GM12891 (cell line): ENCODE results near the gene MFSD6.

Experiments used
- DNase-seq: peaks from one replicate; pipeline ENCODE4 v3.0.0; 2011; ENCODE audit warnings: low spot score; ENCODE audit not compliant: insufficient read length
- FAIRE-seq: peaks from 2 replicates; lab custom pipeline; 2011; peaks lifted over from hg19 to GRCh38; lab: Jason Lieb, UNC
- PAX5 ChIP-seq: IDR thresholded peaks from 2 replicates; pipeline ENCODE4 v1.6.1; 2011; ENCODE audit warnings: low read length, moderate library complexity, mild to moderate bottlenecking; ENCODE audit not compliant: insufficient read depth, severe bottlenecking
- POLR2A ChIP-seq: IDR thresholded peaks from 2 replicates; pipeline ENCODE4 v1.6.1; 2011; ENCODE audit warnings: low read depth, low read length, control low read depth
- POLR2AphosphoS5 ChIP-seq: IDR thresholded peaks from 2 replicates; pipeline ENCODE4 v1.6.1; 2011; ENCODE audit warnings: low read depth, low read length, control low read depth
- POU2F2 ChIP-seq: IDR thresholded peaks from 2 replicates; pipeline ENCODE4 v1.6.1; 2011; ENCODE audit warnings: low read depth, mild to moderate bottlenecking, control low read depth, low read length, moderate library complexity
- SPI1 ChIP-seq: IDR thresholded peaks from 2 replicates; pipeline ENCODE4 v1.6.1; 2011; ENCODE audit warnings: low read depth, low read length, control low read depth
- TAF1 ChIP-seq: IDR thresholded peaks from 2 replicates; pipeline ENCODE4 v1.6.1; 2011; ENCODE audit warnings: low read depth, low read length, control low read depth

Gene MFSD6

GRCh38 chr2:190524928-190525327, 116.8 kb downstream of the MFSD6 start:
- TF ChIP-seq POLR2AphosphoS5 (no peak), SPI1 (no peak), POLR2A (no peak), TAF1 (no peak), PAX5 (no peak), POU2F2 (no peak)
- FAIRE-seq, result no peak
- DNase-seq, result no peak

GRCh38 chr2:190526105-190526750, 118.1 kb downstream of the MFSD6 start:
- DNase-seq (no peak), FAIRE-seq (peak; percentile 61)
- TF ChIP-seq POLR2A (no peak), POLR2AphosphoS5 (no peak), TAF1 (no peak), SPI1 (no peak), PAX5 (no peak), POU2F2 (no peak)

GRCh38 chr2:190527214-190527613, 119.1 kb downstream of the MFSD6 start:
- no peak for FAIRE-seq
- TF ChIP-seq SPI1 (no peak), POLR2A (no peak), TAF1 (no peak), POLR2AphosphoS5 (no peak), POU2F2 (no peak), PAX5 (no peak)
- no peak for DNase-seq

GRCh38 chr2:190527918-190528317, 119.8 kb downstream of the MFSD6 start:
- DNase-seq (no peak), FAIRE-seq (no peak)
- no peak for TF ChIP-seq POLR2AphosphoS5
- TF ChIP-seq POU2F2, result no peak
- no peak for TF ChIP-seq POLR2A
- no peak for TF ChIP-seq TAF1
- TF ChIP-seq PAX5, result no peak
- TF ChIP-seq SPI1, result no peak

GRCh38 chr2:190528521-190529001, 120.4 kb downstream of the MFSD6 start:
- FAIRE-seq (no peak), DNase-seq (no peak)
- peak; percentile 41; the same call in 1 of the 2 replicates for TF ChIP-seq SPI1
- TF ChIP-seq POLR2AphosphoS5, result no peak
- TF ChIP-seq TAF1, result no peak

- peak; percentile 72 for FAIRE-seq
- DNase-seq, result no peak
- TF ChIP-seq POU2F2 (no peak), SPI1 (peak; percentile 19; the same call in 1 of the 2 replicates)
Observed at GRCh38 chr2:190529486-190530247, 121.5 kb downstream of the MFSD6 start.

GRCh38 chr2:190530248-190530900, 122.2 kb downstream of the MFSD6 start:
- TF ChIP-seq SPI1, result no peak
- TF ChIP-seq TAF1, result no peak
- TF ChIP-seq POU2F2, result no peak
- TF ChIP-seq POLR2AphosphoS5, result no peak
- TF ChIP-seq POLR2A, result no peak
- TF ChIP-seq PAX5, result no peak
- no peak for DNase-seq
- peak; percentile 5 for FAIRE-seq

- peak; percentile 16 for FAIRE-seq
- no peak for DNase-seq
- no peak for TF ChIP-seq POLR2A
- TF ChIP-seq TAF1, result no peak
- no peak for TF ChIP-seq POLR2AphosphoS5
- no peak for TF ChIP-seq PAX5
- TF ChIP-seq POU2F2, result no peak
- no peak for TF ChIP-seq SPI1
Observed at GRCh38 chr2:190532581-190532980, 124.4 kb downstream of the MFSD6 start.
